Small intestine (tissue), 7 donors: ENCODE measurements around the gene C6orf136. TPM values are rescaled to one million over a fixed set of nuclear protein-coding genes. Genes with fewer than 3 reads are reported as not detected.
A peak's percentile ranks its signal among the peaks of the same experiment; 100 is the strongest.

Experiments used
- DNase-seq, 2 donors: peaks; one replicate each; pipeline versions ENCODE4 v3.0.0 to v3.0.0-alpha.2; 2013
- FAIRE-seq: peaks from 2 replicates; lab custom pipeline; 2012; peaks lifted over from hg19 to GRCh38; lab: Jason Lieb, UNC
- H3K27ac ChIP-seq, 3 donors: one replicate each; pipeline ENCODE4 v1.5.1; 2013; ENCODE audit warnings: low read length in 2 of 3, mild to moderate bottlenecking in 2 of 3, control low read depth in 1 of 3, inconsistent platforms in 1 of 3, low read depth in 1 of 3, moderate library complexity in 1 of 3
- H3K27me3 ChIP-seq, 3 donors: one replicate each; pipeline ENCODE4 v1.6.1; 2013; ENCODE audit warnings: low read length in 3 of 3, inconsistent platforms in 1 of 3; ENCODE audit not compliant: control insufficient read depth in 3 of 3, insufficient read depth in 3 of 3
- H3K36me3 ChIP-seq, 3 donors: one replicate each; pipeline ENCODE4 v1.6.1; 2013; ENCODE audit warnings: low read length in 3 of 3, inconsistent platforms in 1 of 3, low read depth in 1 of 3, mild to moderate bottlenecking in 1 of 3, moderate library complexity in 1 of 3; ENCODE audit not compliant: control insufficient read depth in 3 of 3, insufficient read depth in 2 of 3
- H3K4me1 ChIP-seq, 3 donors: one replicate each; pipeline ENCODE4 v1.6.1; 2013; ENCODE audit warnings: low read length in 2 of 3, inconsistent platforms in 1 of 3, low read depth in 1 of 3, mild to moderate bottlenecking in 1 of 3, moderate library complexity in 1 of 3; ENCODE audit not compliant: control insufficient read depth in 3 of 3, insufficient read depth in 2 of 3
- H3K4me3 ChIP-seq, 3 donors: one replicate each; pipeline ENCODE4 v1.5.1; 2013; ENCODE audit warnings: low read length in 3 of 3, control low read depth in 1 of 3, inconsistent platforms in 1 of 3, low read depth in 1 of 3, mild to moderate bottlenecking in 1 of 3, moderate library complexity in 1 of 3
- H3K9me3 ChIP-seq, 2 donors: one replicate each; pipeline ENCODE4 v1.6.1; 2013; ENCODE audit warnings: low read depth in 1 of 2, low read length in 1 of 2; ENCODE audit not compliant: control insufficient read depth in 2 of 2, insufficient read depth in 1 of 2
- WGBS, 3 donors: extraction: QIAGEN DNeasy Blood & Tissue Kit; methylation state at CpG; one replicate each; pipeline ENCODE4 v1.1.7; 2013; 5-methylcytosine and 5-hydroxymethylcytosine counted together
- polyA plus RNA-seq, 4 donors: library from polyadenylated mRNA; stranded (reverse) in 3 of 4; unstranded in 1 of 4; fragments of 200-250 nt in 3 of 4; fragments of 120-200 nt in 1 of 4; gene quantifications; one replicate each; pipeline versions ENCODE4 v1.2.1 to v1.2.3, GENCODE V29; 2013
- donor health status: healthy with polysubstance abuse.
- donor health status: control.
- donor health status: control.
- donor health status: Bipolar disorder and iron deficiency.
- donor health status: healthy.

C6orf136 gene
- polyA plus RNA-seq, 4 donors, result 32.6 to 125 (median 59.7) TPM

DNA sequence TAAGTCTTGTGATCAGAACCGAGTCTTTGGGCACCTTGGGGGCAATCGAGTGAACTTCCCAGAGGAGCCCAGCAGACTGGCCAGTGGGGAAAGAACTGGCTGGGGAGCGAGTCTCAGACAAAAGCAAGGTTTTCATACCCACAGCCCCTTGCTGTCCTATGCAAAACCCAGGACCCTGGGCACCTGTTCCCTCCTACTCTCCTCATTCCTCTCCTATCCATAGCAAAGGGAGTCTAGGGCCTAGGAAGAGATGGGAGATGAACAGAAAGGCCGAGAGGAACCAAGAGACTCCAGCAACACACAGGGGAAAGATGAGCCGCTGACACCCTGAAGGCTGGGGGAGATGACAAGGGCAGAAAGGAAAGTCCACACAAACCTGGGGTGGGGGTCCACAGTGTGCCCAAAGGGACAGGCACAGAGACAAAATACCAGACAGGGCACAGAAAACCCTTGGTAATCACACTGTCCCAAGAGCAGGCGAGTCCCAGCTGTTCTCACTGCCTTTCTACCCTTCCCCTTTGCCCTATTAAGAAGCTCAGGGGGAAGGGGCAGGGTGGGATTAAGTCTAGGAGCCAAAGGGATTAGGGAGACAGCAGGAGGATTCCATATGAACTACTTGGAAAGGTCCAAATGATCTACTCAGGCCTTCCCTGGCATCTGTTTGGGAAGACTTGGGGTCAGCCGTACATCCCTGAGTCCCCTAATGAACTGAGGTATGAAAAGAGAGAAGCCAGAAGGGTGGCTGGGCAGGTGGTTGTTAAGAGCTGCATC, 33.0 kb downstream of the C6orf136 start:
- peak overlapping the region in 1 of 3 donors; percentile 29 for H3K4me3 ChIP-seq
- peaks cover 0 to 10% (median 0%) of the 10 kb centered on the region in 3 donors for H3K4me1 ChIP-seq
- H3K36me3 ChIP-seq, result peaks cover 0 to 44% (median 15%) of the 10 kb centered on the region in 3 donors
- 47 to 57% (median 51%) methylated on average over 7 of the region's 7 CpGs for WGBS, 3 donors
- no peaks in the 10 kb centered on the region for H3K9me3 ChIP-seq
- DNase-seq (no peak), FAIRE-seq (no peak)
- H3K27ac ChIP-seq, result peak overlapping the region in 1 of 3 donors; percentile 58
- no peaks in the 10 kb centered on the region for H3K27me3 ChIP-seq

DNA sequence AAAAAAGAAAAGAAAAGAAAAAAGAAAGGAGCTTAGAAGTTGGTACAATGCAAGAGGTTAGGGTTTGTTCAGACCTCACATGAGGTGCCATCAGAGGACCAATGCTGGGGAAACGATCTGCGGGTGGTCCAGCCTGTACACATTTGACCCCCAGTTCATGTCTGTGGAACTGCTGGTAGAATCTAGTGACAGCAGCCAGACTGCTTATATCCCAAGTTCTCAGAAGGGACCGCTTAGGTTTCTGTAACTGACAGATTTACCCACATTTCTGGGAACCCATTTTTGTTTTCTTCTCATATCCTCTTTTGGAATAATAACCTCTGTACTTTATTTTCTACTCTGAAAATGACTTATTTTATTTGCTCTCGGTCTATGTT, 34.8 kb downstream of the C6orf136 start:
- peaks cover 0 to 44% (median 8%) of the 10 kb centered on the region in 3 donors for H3K36me3 ChIP-seq
- H3K27me3 ChIP-seq, result peaks cover 0 to 8% (median 0%) of the 10 kb centered on the region in 3 donors
- FAIRE-seq, result no peak
- peaks cover 0 to 17% (median 0%) of the 10 kb centered on the region in 3 donors for H3K4me1 ChIP-seq
- WGBS, 3 donors, result 42 to 86% (median 52%) methylated on average over 4 of the region's 4 CpGs
- no peak for DNase-seq
- H3K9me3 ChIP-seq, result no peaks in the 10 kb centered on the region
- H3K27ac ChIP-seq, result peak overlapping the region; percentile 1 to 94 (median 36)
- H3K4me3 ChIP-seq, result peak overlapping the region in 2 of 3 donors; percentile 37 to 42

- WGBS, 3 donors, result 24 to 68% (median 41%) methylated on average over 11 of the region's 11 CpGs
- Histone ChIP-seq H3K4me1 (peaks cover 0 to 19% (median 0%) of the 10 kb centered on the region in 3 donors), H3K4me3 (peak overlapping the region; percentile 37 to 81 (median 61)), H3K9me3 (no peaks in the 10 kb centered on the region), H3K27ac (peak overlapping the region; percentile 36 to 94 (median 38)), H3K27me3 (peaks cover 0 to 14% (median 0%) of the 10 kb centered on the region in 3 donors), H3K36me3 (peaks cover 0 to 40% (median 3%) of the 10 kb centered on the region in 3 donors)
- DNase-seq (peak; percentile 37 to 75), FAIRE-seq (no peak)
These were observed 35.5 kb downstream of the C6orf136 start for GRCh38 chr6:30682143-30683117.

GRCh38 chr6:30683183-30683979, 36.4 kb downstream of the C6orf136 start:
- no peak for FAIRE-seq
- Histone ChIP-seq H3K27me3 (peaks cover 0 to 18% (median 0%) of the 10 kb centered on the region in 3 donors), H3K9me3 (no peaks in the 10 kb centered on the region), H3K4me3 (peak overlapping the region; percentile 37 to 81 (median 61)), H3K36me3 (peaks cover 0 to 32% (median 0%) of the 10 kb centered on the region in 3 donors), H3K27ac (peak overlapping the region; percentile 36 to 94 (median 38)), H3K4me1 (peaks cover 0 to 28% (median 0%) of the 10 kb centered on the region in 3 donors)
- no peak for DNase-seq
- 21 to 58% (median 53%) methylated on average over 7 of the region's 7 CpGs for WGBS, 3 donors

DNA sequence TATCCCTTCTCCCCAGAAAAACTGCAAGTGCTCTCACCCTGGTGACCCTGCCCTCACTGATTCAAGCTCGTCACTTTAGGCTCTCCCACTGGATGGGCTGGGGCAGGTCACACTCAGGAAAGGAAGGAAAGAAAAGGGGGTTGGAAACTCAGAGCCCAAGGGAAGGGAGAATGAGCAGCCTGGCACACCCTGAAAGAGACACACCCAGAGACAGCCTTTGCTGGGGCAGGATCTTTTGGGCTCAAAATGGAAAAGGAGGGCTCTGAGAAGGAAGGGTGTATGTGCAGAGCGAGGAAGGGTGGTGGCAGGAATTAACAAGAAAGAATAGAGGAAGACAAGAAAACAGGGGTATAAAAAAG, 37.0 kb downstream of the C6orf136 start:
- FAIRE-seq (no peak), DNase-seq (no peak)
- 28 to 68% (median 59%) methylated on average over 2 of the region's 2 CpGs for WGBS, 3 donors
- Histone ChIP-seq H3K9me3 (no peaks in the 10 kb centered on the region), H3K36me3 (peaks cover 0 to 27% (median 0%) of the 10 kb centered on the region in 3 donors), H3K4me3 (peak overlapping the region; percentile 37 to 81 (median 61)), H3K27me3 (peaks cover 0 to 18% (median 0%) of the 10 kb centered on the region in 3 donors), H3K27ac (peak overlapping the region; percentile 5 to 94 (median 52)), H3K4me1 (peaks cover 0 to 28% (median 0%) of the 10 kb centered on the region in 3 donors)

DNA sequence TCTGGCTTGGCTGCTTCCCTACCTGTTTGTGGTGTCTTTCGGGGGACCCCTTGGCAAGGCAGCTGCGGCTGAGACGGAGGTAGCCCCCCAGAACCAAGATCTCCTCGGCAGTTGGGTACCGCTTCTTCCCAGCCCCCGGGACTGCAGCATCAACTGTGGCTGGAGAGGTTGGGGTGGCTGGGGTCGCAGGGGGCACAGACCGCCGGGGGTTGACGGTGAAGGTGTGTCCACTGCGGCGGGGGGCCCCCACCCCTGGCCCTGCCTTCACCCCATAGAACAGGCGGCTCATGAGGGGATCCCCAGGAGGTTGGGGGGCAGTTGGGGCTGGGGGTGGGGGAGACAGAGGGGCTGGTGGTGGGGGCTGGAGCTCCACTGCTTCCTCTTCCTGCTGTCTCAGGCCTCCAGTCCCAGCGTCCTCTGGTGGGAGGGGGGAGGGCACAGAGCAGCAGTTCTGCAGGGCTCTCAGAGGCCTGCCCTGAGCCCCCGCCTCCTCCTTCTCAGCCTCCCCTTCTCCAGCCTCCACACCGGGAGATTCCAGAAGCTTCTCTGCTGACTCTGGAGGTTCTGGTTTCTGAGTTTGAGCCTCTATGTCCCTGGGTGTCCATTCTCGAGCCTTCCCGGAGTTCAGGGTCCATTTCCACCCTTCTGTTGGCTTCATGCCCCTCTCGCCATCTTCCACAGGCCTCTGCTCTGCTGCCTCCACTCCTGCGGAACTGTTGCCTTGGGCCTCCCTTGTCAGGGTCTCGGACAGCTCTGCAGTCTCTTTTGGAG, 37.6 kb downstream of the C6orf136 start:
- DNase-seq (peak in 1 of 2 donors; percentile 42), FAIRE-seq (no peak)
- peak overlapping the region; percentile 61 to 85 (median 81) for H3K4me3 ChIP-seq
- 36 to 71% (median 52%) methylated on average over 13 to 21 of the region's 21 CpGs for WGBS, 3 donors
- peaks cover 0 to 26% (median 4%) of the 10 kb centered on the region in 3 donors for H3K4me1 ChIP-seq
- H3K36me3 ChIP-seq, result peaks cover 0 to 27% (median 0%) of the 10 kb centered on the region in 3 donors
- H3K27me3 ChIP-seq, result peaks cover 0 to 18% (median 0%) of the 10 kb centered on the region in 3 donors
- peak overlapping the region; percentile 27 to 94 (median 52) for H3K27ac ChIP-seq
- H3K9me3 ChIP-seq, result no peaks in the 10 kb centered on the region
